PC-3 (cell line): ENCODE data around the gene TOMM70. TPM values are rescaled to one million over a fixed set of nuclear protein-coding genes. Genes with fewer than 3 reads are reported as not detected.

ENCODE experiments used
- ATAC-seq: fragments of 200-7000 bp; cut with Tn5 transposase; 2 replicates; pipeline ENCODE4 v1.9.1; 2020; ENCODE audit warnings: mild to moderate bottlenecking, moderate library complexity
- BruUV-seq: library from RNA; stranded (reverse); fragments of 400-500 nt; replicated peaks from 2 replicates; lab custom pipeline; 2021; lab: Mats Ljungman, UMichigan
- CTCF ChIA-PET: fragments of 300-600 bp; sonication (Branson Sonifier 250); formaldehyde crosslinking; loops from one replicate; lab custom pipeline; 2022; ENCODE audit warnings: antibody characterized with exemption; lab: Charles Lee
- POLR2A ChIA-PET: fragments of 300-600 bp; sonication (Branson Sonifier 250); formaldehyde crosslinking; loops from one replicate; lab custom pipeline; 2022; ENCODE audit warnings: antibody characterized with exemption; ENCODE audit not compliant: unreplicated experiment; lab: Charles Lee
- DNase-seq: peaks from one replicate; pipeline ENCODE4 v3.0.0-alpha.2; 2015
- H2AFZ ChIP-seq: fragments of 300-600 bp; sonication (generic); 2 replicates; pipeline ENCODE4 v1.6.0; 2016; ENCODE audit warnings: antibody characterized with exemption, low read length
- H3F3A ChIP-seq: fragments of 300-600 bp; sonication (generic); one replicate; pipeline ENCODE4 v1.6.0; 2017; ENCODE audit warnings: antibody characterized with exemption, low read length, control low read depth, mild to moderate bottlenecking; ENCODE audit not compliant: unreplicated experiment
- H3K27ac ChIP-seq: fragments of 300-600 bp; sonication (generic); 2 replicates; pipeline ENCODE4 v1.5.1; 2016; ENCODE audit warnings: mild to moderate bottlenecking, low read length
- H3K27me3 ChIP-seq: fragments of 300-600 bp; sonication (generic); 2 replicates; pipeline ENCODE4 v1.6.1; 2016; ENCODE audit warnings: low read length, mixed read lengths
- H3K36me3 ChIP-seq: fragments of 300-600 bp; sonication (generic); 2 replicates; pipeline ENCODE4 v1.6.1; 2016; ENCODE audit warnings: low read depth, mixed run types, low read length, mixed read lengths
- H3K4me1 ChIP-seq: fragments of 300-600 bp; sonication (generic); 2 replicates; pipeline ENCODE4 v1.5.1; 2016; ENCODE audit warnings: low read length; ENCODE audit not compliant: insufficient read depth
- H3K4me2 ChIP-seq: fragments of 300-600 bp; sonication (generic); 2 replicates; pipeline ENCODE4 v1.6.0; 2016; ENCODE audit warnings: low read length
- H3K4me3 ChIP-seq: fragments of 300-600 bp; sonication (generic); 2 replicates; pipeline ENCODE4 v1.5.1; 2016; ENCODE audit warnings: mild to moderate bottlenecking, low read length, mixed read lengths
- H3K79me2 ChIP-seq: fragments of 300-600 bp; sonication (generic); 2 replicates; pipeline ENCODE4 v1.6.1; 2017; ENCODE audit warnings: low read length, mixed read lengths
- H3K9ac ChIP-seq: fragments of 300-600 bp; sonication (generic); 2 replicates; pipeline ENCODE4 v1.6.0; 2016; ENCODE audit warnings: mild to moderate bottlenecking, low read length
- H3K9me2 ChIP-seq: fragments of 300-600 bp; sonication (generic); replicated peaks from 2 replicates; pipeline ENCODE4 v1.6.1; 2016; ENCODE audit warnings: mixed run types, low read length, mixed read lengths
- H3K9me3 ChIP-seq: fragments of 300-600 bp; sonication (generic); 2 replicates; pipeline ENCODE4 v1.6.1; 2016; ENCODE audit warnings: low read length, mixed read lengths
- H4K20me1 ChIP-seq: fragments of 300-600 bp; sonication (generic); 2 replicates; pipeline ENCODE4 v1.6.1; 2016; ENCODE audit warnings: low read length, mixed read lengths
- EZH2 ChIP-seq: fragments of 300-600 bp; sonication (generic); IDR thresholded peaks from one replicate; pipeline ENCODE4 v1.6.1; 2017; ENCODE audit warnings: antibody characterized with exemption, mild to moderate bottlenecking, low read length; ENCODE audit not compliant: unreplicated experiment
- EZH2phosphoT487 ChIP-seq: fragments of 300-600 bp; sonication (generic); IDR thresholded peaks from 2 replicates; pipeline ENCODE4 v1.6.1; 2018; ENCODE audit warnings: mild to moderate bottlenecking, antibody characterized with exemption, low read length, borderline replicate concordance
- intact Hi-C: fragments of 100-400 bp; cut with micrococcal nuclease; formaldehyde crosslinking; loops from 2 replicates; pipeline ENCODE4 v1.9.0; 2023
- total RNA-seq: library from RNA; depleted of rRNA; stranded (reverse); fragments of >200 nt; gene quantifications from 2 replicates; pipeline ENCODE4 v1.2.3, GENCODE V29; 2014
- TF ChIP-seq, protein P1 (sequence below): fragments of 300-600 bp; sonication (generic); conservative IDR thresholded peaks from 2 replicates; pipeline ENCODE4 v1.5.1; 2017; ENCODE audit warnings: antibody characterized with exemption, low read depth, mild to moderate bottlenecking, low read length

TOMM70 gene
- total RNA-seq, 1 experiment from 2014 or later = 85.3 TPM

DNA sequence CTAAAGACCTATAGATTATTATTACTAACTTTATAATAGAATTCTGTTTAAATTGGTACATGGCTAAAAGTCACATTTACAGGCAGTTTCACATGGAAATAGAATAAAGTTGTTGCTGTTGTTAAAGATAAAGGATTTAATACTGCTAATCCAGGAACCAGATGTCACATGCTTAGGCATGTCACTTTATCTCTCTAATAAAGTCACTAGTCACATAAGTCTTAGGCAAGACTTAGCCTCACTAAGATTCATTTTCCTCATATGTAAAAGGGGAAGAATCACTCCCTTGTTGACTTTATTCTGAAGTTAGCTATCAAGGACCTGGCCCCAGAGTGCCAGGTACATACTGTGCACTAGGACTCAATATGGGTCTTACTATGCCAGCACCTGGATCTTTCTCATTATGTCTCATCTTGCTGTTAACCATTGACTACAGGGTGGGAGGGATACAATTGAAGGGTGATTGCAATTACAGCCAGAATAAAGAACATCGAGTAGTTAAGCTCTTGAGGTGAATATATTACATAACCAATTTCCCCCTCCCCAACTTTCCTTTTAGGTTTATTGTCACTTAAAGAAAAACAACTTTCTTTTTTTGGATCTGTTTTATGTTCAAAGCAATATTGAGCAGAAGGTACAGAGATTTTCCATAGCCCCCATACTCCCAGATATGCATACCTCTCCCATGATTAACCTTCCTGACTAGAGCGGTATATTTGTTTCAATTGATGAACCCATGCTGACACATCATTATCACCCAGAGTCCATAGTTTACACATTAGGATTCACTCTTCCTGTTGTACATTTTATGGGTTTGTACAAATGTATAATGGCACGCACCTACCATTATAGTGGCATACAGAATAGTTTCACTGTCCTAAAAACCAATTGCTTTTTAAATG lies 37.1 kb upstream of the TOMM70 start:
- Histone ChIP-seq H4K20me1 (no peaks in the 10 kb centered on the region), H3K79me2 (no peaks in the 10 kb centered on the region), H3K36me3 (peaks cover 6% of the 10 kb centered on the region; the same call in 1 of the 2 replicates), H3K9me2 (no peaks in the 10 kb centered on the region), H3F3A (peaks cover 7% of the 10 kb centered on the region), H3K4me3 (peak overlapping the region; percentile 22; the same call in 1 of the 2 replicates), H3K4me2 (peak overlapping the region; percentile 74), H3K4me1 (peaks cover 47% of the 10 kb centered on the region), H2AFZ (peak overlapping the region; percentile 6), H3K27ac (peak overlapping the region; percentile 96), H3K9me3 (no peaks in the 10 kb centered on the region), H3K27me3 (no peaks in the 10 kb centered on the region), H3K9ac (peak overlapping the region; percentile 81)
- peak; percentile 86 for DNase-seq
- peak; percentile 72 for ATAC-seq
- ChIA-PET POLR2A (interaction anchor here (0.5 to 1.3 kb wide), 5 partner anchors 36 to 813 kb away, joined by 3 to 10 read pairs (median 4); partner anchors contain the start of genes LNP1, NIT2 and TOMM70), CTCF (no interaction called here)
- intact Hi-C loops = loop anchor here (2.0 kb wide), 1 partner anchor 35 kb away; no protein-coding TSS in a partner anchor
- no peak for TF ChIP-seq EZH2phosphoT487
- TF ChIP-seq, protein P1, sequence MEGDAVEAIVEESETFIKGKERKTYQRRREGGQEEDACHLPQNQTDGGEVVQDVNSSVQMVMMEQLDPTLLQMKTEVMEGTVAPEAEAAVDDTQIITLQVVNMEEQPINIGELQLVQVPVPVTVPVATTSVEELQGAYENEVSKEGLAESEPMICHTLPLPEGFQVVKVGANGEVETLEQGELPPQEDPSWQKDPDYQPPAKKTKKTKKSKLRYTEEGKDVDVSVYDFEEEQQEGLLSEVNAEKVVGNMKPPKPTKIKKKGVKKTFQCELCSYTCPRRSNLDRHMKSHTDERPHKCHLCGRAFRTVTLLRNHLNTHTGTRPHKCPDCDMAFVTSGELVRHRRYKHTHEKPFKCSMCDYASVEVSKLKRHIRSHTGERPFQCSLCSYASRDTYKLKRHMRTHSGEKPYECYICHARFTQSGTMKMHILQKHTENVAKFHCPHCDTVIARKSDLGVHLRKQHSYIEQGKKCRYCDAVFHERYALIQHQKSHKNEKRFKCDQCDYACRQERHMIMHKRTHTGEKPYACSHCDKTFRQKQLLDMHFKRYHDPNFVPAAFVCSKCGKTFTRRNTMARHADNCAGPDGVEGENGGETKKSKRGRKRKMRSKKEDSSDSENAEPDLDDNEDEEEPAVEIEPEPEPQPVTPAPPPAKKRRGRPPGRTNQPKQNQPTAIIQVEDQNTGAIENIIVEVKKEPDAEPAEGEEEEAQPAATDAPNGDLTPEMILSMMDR = no peak
- BruUV-seq = no TSS peak

DNA sequence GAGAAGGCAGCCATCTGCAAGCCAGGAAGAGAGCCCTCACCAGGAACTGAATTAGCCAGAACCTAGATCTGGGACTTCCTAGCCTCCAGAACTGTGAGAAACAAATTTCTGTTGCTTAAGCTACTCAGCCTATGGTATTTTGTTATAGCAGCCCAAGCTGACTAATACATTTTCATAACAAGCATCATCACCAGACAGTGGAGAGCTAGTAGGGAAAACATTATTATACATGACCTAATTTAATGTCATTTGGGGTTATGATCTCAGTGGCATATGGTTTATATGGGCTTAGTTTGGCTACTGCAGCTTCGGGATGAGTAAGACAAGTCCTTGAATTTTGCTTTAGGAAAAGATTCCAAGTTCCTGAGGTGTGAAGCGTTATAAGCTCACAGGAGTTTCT lies 36.1 kb upstream of the TOMM70 start:
- no peak for TF ChIP-seq EZH2
- ChIA-PET POLR2A (interaction anchor here (0.9 to 1.3 kb wide), 2 partner anchors 35 to 103 kb away, joined by 4 to 10 read pairs; partner anchors contain the start of genes LNP1, NIT2 and TOMM70), CTCF (interaction anchor here (0.5 kb wide), 1 partner anchor 183 kb away, joined by 6 read pairs; no protein-coding TSS in a partner anchor)
- peak; percentile 4 for ATAC-seq
- Histone ChIP-seq H3F3A (peaks cover 7% of the 10 kb centered on the region), H3K27me3 (no peaks in the 10 kb centered on the region), H3K4me2 (peak overlapping the region; percentile 74), H3K9me2 (no peaks in the 10 kb centered on the region), H3K27ac (peak overlapping the region; percentile 96), H3K4me3 (no peak overlapping the region), H3K9ac (peak overlapping the region; percentile 81), H3K36me3 (peaks cover 6% of the 10 kb centered on the region; the same call in 1 of the 2 replicates), H3K9me3 (no peaks in the 10 kb centered on the region), H3K4me1 (peaks cover 47% of the 10 kb centered on the region), H2AFZ (no peak overlapping the region), H3K79me2 (no peaks in the 10 kb centered on the region), H4K20me1 (no peaks in the 10 kb centered on the region)
- DNase-seq = peak; percentile 66
- intact Hi-C loops = no loop called here
- BruUV-seq = no TSS peak

DNA sequence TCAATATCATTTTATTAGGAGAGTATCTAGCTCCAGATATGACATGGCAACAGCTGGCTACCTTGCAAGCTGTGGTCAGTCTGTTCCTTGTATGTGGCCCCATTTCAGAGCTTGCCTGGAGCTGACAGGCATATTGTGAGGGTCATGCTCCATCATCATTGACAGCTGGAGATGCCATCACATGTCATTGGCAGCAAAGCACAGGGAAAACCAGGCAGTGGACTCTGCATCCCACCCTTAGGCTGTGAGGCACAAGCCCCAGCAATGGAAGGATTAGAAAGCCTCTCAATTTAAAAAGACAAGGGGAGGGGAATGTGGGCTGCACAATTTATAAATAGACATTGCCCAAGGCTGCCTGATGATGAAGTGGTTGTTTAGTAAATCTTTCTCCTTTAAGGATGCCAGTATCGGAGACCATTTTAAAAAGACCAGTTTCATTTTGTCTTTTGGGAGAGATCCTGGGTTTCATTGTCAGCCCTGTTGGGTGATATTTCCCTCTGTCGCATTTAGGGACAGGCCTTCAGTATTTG lies 28.4 kb upstream of the TOMM70 start:
- intact Hi-C loops = no loop called here
- Histone ChIP-seq H3K9me2 (no peaks in the 10 kb centered on the region), H3K9me3 (no peaks in the 10 kb centered on the region), H3K79me2 (no peaks in the 10 kb centered on the region), H3K27me3 (no peaks in the 10 kb centered on the region), H3K4me3 (no peak overlapping the region), H4K20me1 (no peaks in the 10 kb centered on the region), H3K9ac (no peak overlapping the region), H2AFZ (no peak overlapping the region), H3K4me2 (no peak overlapping the region), H3K36me3 (no peaks in the 10 kb centered on the region), H3K27ac (no peak overlapping the region), H3K4me1 (peaks cover 18% of the 10 kb centered on the region), H3F3A (no peaks in the 10 kb centered on the region)
- no TSS peak for BruUV-seq
- ChIA-PET CTCF (no interaction called here), POLR2A (no interaction called here)
- no peak for TF ChIP-seq EZH2
- ATAC-seq (no peak), DNase-seq (no peak)
